ENCODE measurements around the gene LASP1NB.
"Not testable (repeated sequence)": the region's sequence is repeated elsewhere in the genome, so short reads cannot be mapped to it uniquely, and the experiment has no call there.

LASP1NB gene

GRCh38 chr17:38910325-38910724, 15.1 kb upstream of the LASP1NB start:
- H3K27me3 ChIP-seq (replicated peaks; ENCODE audit: insufficient read depth, low read depth, low read length, poor library complexity): no peaks in the 10 kb centered on the region
- no peak overlapping the region for H3K27ac ChIP-seq (ENCODE audit: low read depth, low read length, poor library complexity, severe bottlenecking)
- ChIA-PET CTCF (interaction anchor here (0.6 kb wide), 1 partner anchor 243 kb away, joined by 3 read pairs; no protein-coding TSS in a partner anchor), POLR2A (ENCODE audit: low non-redundant PET) (no interaction called here)
- TF ChIP-seq EZH2 (IDR thresholded peaks at IDR 0.05; ENCODE audit: borderline replicate concordance, low read depth, low read length, poor library complexity, severe bottlenecking): no peak
- TF ChIP-seq, protein P1, sequence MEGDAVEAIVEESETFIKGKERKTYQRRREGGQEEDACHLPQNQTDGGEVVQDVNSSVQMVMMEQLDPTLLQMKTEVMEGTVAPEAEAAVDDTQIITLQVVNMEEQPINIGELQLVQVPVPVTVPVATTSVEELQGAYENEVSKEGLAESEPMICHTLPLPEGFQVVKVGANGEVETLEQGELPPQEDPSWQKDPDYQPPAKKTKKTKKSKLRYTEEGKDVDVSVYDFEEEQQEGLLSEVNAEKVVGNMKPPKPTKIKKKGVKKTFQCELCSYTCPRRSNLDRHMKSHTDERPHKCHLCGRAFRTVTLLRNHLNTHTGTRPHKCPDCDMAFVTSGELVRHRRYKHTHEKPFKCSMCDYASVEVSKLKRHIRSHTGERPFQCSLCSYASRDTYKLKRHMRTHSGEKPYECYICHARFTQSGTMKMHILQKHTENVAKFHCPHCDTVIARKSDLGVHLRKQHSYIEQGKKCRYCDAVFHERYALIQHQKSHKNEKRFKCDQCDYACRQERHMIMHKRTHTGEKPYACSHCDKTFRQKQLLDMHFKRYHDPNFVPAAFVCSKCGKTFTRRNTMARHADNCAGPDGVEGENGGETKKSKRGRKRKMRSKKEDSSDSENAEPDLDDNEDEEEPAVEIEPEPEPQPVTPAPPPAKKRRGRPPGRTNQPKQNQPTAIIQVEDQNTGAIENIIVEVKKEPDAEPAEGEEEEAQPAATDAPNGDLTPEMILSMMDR (conservative IDR thresholded peaks at IDR 0.05; ENCODE audit: low read depth, low read length): no peak
- no TSS peak for BruUV-seq (replicated peaks)
- no peaks in the 10 kb centered on the region for H3K36me3 ChIP-seq (ENCODE audit: insufficient read depth, low read length, poor library complexity, severe bottlenecking)
- H3K4me3 ChIP-seq (ENCODE audit: low read depth, low read length, poor library complexity, severe bottlenecking): no peak overlapping the region
- intact Hi-C loops (cut with micrococcal nuclease; ENCODE audit: unreplicated experiment): no loop called here
- DNase-seq (ENCODE audit: low spot score): no peak
- H3K9me3 ChIP-seq (ENCODE audit: low read depth, low read length, poor library complexity, severe bottlenecking): no peaks in the 10 kb centered on the region
- H3K4me1 ChIP-seq (ENCODE audit: insufficient read depth, low read length, poor library complexity, severe bottlenecking): no peaks in the 10 kb centered on the region

DNA sequence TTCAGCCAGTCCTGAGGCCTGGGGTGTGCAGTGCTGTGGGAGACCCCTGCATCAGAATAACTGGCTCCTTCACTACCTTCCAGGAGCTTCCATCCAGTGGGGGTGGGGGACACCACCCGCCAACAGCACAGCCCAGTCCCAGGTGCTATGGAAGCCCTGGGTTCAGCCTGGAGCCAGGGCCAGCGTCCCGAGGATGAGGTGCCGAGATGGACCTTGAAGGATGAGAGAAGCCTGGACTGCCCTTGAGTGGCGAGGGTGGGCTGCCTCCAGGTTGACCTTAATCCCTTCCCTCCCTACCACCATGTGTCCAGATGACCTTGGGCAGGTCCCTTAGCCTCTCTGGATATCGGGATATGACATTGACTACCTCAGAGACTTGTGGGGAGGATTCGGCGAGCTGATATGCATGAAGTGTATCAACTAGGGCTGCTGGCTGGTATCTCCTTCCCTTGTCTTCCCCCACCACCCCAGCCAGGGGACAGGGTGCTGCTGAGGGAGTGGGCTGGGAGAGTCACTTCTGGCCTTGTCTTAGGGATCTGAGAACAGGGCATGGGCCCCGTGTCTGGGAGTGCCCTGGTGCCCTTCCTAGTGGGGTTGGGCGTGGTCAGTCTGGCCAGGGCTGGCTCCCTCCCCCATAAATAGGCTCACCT, 14.2 kb upstream of the LASP1NB start:
- no peak for DNase-seq (ENCODE audit: low spot score)
- TF ChIP-seq EZH2 (IDR thresholded peaks at IDR 0.05; ENCODE audit: borderline replicate concordance, low read depth, low read length, poor library complexity, severe bottlenecking): no peak
- TF ChIP-seq, protein P1 (conservative IDR thresholded peaks at IDR 0.05; ENCODE audit: low read depth, low read length): no peak
- intact Hi-C loops (cut with micrococcal nuclease; ENCODE audit: unreplicated experiment): no loop called here
- H3K9me3 ChIP-seq (ENCODE audit: low read depth, low read length, poor library complexity, severe bottlenecking): no peaks in the 10 kb centered on the region
- H3K4me1 ChIP-seq (ENCODE audit: insufficient read depth, low read length, poor library complexity, severe bottlenecking): no peaks in the 10 kb centered on the region
- no peak overlapping the region for H3K27ac ChIP-seq (ENCODE audit: low read depth, low read length, poor library complexity, severe bottlenecking)
- CTCF ChIA-PET: interaction anchor here (0.6 kb wide), 1 partner anchor 242 kb away, joined by 3 read pairs; no protein-coding TSS in a partner anchor
- H3K27me3 ChIP-seq (replicated peaks; ENCODE audit: insufficient read depth, low read depth, low read length, poor library complexity): no peaks in the 10 kb centered on the region
- no peaks in the 10 kb centered on the region for H3K36me3 ChIP-seq (ENCODE audit: insufficient read depth, low read length, poor library complexity, severe bottlenecking)
- POLR2A ChIA-PET (ENCODE audit: low non-redundant PET): no interaction called here
- H3K4me3 ChIP-seq (ENCODE audit: low read depth, low read length, poor library complexity, severe bottlenecking): no peak overlapping the region
- BruUV-seq (replicated peaks): no TSS peak

DNA sequence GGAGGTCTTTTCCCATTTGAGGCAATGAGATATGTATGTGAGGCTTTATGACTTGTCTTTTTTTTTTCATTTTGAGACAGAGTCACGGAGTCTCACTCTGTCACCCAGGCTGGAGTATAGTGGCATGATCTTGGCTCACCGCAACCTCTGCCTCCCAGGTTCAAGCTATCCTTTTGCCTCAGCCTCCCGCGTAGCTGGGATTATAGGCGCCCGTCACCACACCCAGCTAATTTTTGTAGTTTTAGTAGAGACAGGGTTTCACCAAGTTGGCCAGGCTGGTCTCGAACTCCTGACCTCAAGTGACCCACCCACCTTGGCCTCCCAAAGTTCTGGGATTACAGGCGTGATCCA, 13.7 kb upstream of the LASP1NB start:
- POLR2A ChIA-PET (ENCODE audit: low non-redundant PET); H3K27ac ChIP-seq (ENCODE audit: low read depth, low read length, poor library complexity, severe bottlenecking); H3K9me3 ChIP-seq (ENCODE audit: low read depth, low read length, poor library complexity, severe bottlenecking); H3K4me3 ChIP-seq (ENCODE audit: low read depth, low read length, poor library complexity, severe bottlenecking); H3K36me3 ChIP-seq (ENCODE audit: insufficient read depth, low read length, poor library complexity, severe bottlenecking); intact Hi-C loops (cut with micrococcal nuclease; ENCODE audit: unreplicated experiment); H3K4me1 ChIP-seq (ENCODE audit: insufficient read depth, low read length, poor library complexity, severe bottlenecking); H3K27me3 ChIP-seq (replicated peaks; ENCODE audit: insufficient read depth, low read depth, low read length, poor library complexity); DNase-seq (ENCODE audit: low spot score); CTCF ChIA-PET; BruUV-seq (replicated peaks): not testable (repeated sequence)

- H3K9me3 ChIP-seq (ENCODE audit: low read depth, low read length, poor library complexity, severe bottlenecking): no peaks in the 10 kb centered on the region
- BruUV-seq (replicated peaks): no TSS peak
- H3K4me1 ChIP-seq (ENCODE audit: insufficient read depth, low read length, poor library complexity, severe bottlenecking): no peaks in the 10 kb centered on the region
- ChIA-PET CTCF (no interaction called here), POLR2A (ENCODE audit: low non-redundant PET) (no interaction called here)
- no peaks in the 10 kb centered on the region for H3K36me3 ChIP-seq (ENCODE audit: insufficient read depth, low read length, poor library complexity, severe bottlenecking)
- no peak overlapping the region for H3K27ac ChIP-seq (ENCODE audit: low read depth, low read length, poor library complexity, severe bottlenecking)
- no peak for DNase-seq (ENCODE audit: low spot score)
- no peaks in the 10 kb centered on the region for H3K27me3 ChIP-seq (replicated peaks; ENCODE audit: insufficient read depth, low read depth, low read length, poor library complexity)
- no peak overlapping the region for H3K4me3 ChIP-seq (ENCODE audit: low read depth, low read length, poor library complexity, severe bottlenecking)
- intact Hi-C loops (cut with micrococcal nuclease; ENCODE audit: unreplicated experiment): no loop called here
- TF ChIP-seq, protein P1 (conservative IDR thresholded peaks at IDR 0.05; ENCODE audit: low read depth, low read length): no peak
- no peak for TF ChIP-seq EZH2 (IDR thresholded peaks at IDR 0.05; ENCODE audit: borderline replicate concordance, low read depth, low read length, poor library complexity, severe bottlenecking)
These were observed 13.1 kb upstream of the LASP1NB start for GRCh38 chr17:38912221-38912813.
